Measurements from ENCODE around the gene C1QA. TPM values are rescaled to one million over a fixed set of nuclear protein-coding genes. Genes with fewer than 3 reads are reported as not detected.

The C1QA gene
- polyA plus RNA-seq, 1 of the 3 experiments (the other 2 are of a cell fraction), result not detected

- TF ChIP-seq EZH2phosphoT487 (IDR thresholded peaks at IDR 0.05; ENCODE audit: borderline replicate concordance, low read depth), result no peak
- no peak for TF ChIP-seq JUND (IDR thresholded peaks at IDR 0.05)
- TF ChIP-seq REST (IDR thresholded peaks at IDR 0.05; ENCODE audit: low read depth, low read length), result no peak
- ChIA-PET POLR2A (no interaction called here), CTCF (interaction anchor here (1.3 to 1.6 kb wide), 2 partner anchors 15 to 74 kb away, joined by 4 read pairs; no protein-coding TSS in a partner anchor)
- 60% methylated on average over 3 of the region's 12 CpGs for WGBS (ENCODE audit: low lambda C conversion rate)
- H3K9me2 ChIP-seq, result no peaks in the 10 kb centered on the region
- no peak overlapping the region for H2AFZ ChIP-seq (ENCODE audit: low read depth)
- no peaks in the 10 kb centered on the region for H3F3A ChIP-seq (replicated peaks; ENCODE audit: insufficient read depth)
- no peak overlapping the region for H3K4me2 ChIP-seq
- no peak overlapping the region for H3K9ac ChIP-seq
- H3K4me3 ChIP-seq (ENCODE audit: low read depth in 2 of 2, low read length in 1 of 2), result no peak overlapping the region
- no peaks in the 10 kb centered on the region for H3K79me2 ChIP-seq (ENCODE audit: insufficient read depth)
- DNase-seq, result no peak
- H3K4me1 ChIP-seq (ENCODE audit: control insufficient read depth in 1 of 2, insufficient read depth in 2 of 2, low read depth in 1 of 2, low read length in 1 of 2), result no peaks in the 10 kb centered on the region
- no peaks in the 10 kb centered on the region; the same call in 1 of the 2 replicates for H3K27me3 ChIP-seq (ENCODE audit: insufficient read depth)
- H3K27ac ChIP-seq (ENCODE audit: low read depth in 2 of 2, low read length in 1 of 2), result no peak overlapping the region
- no peaks in the 10 kb centered on the region for H4K20me1 ChIP-seq (ENCODE audit: insufficient read depth)
- H3K36me3 ChIP-seq (replicated peaks in 1 of 2; ENCODE audit: control insufficient read depth in 1 of 2, insufficient read depth in 2 of 2, low read length in 1 of 2), result no peaks in the 10 kb centered on the region
- no peaks in the 10 kb centered on the region for H3K9me3 ChIP-seq
Measured at GRCh38 chr1:22601610-22602009, 34.8 kb upstream of the C1QA start.

GRCh38 chr1:22602060-22602740, 34.2 kb upstream of the C1QA start:
- Histone ChIP-seq H4K20me1 (ENCODE audit: insufficient read depth) (no peaks in the 10 kb centered on the region), H3K9ac (no peak overlapping the region), H2AFZ (ENCODE audit: low read depth) (no peak overlapping the region), H3F3A (replicated peaks; ENCODE audit: insufficient read depth) (no peaks in the 10 kb centered on the region), H3K27ac (ENCODE audit: low read depth in 2 of 2, low read length in 1 of 2) (no peak overlapping the region), H3K9me3 (no peaks in the 10 kb centered on the region), H3K4me1 (ENCODE audit: control insufficient read depth in 1 of 2, insufficient read depth in 2 of 2, low read depth in 1 of 2, low read length in 1 of 2) (no peaks in the 10 kb centered on the region), H3K79me2 (ENCODE audit: insufficient read depth) (no peaks in the 10 kb centered on the region), H3K4me2 (no peak overlapping the region), H3K9me2 (no peaks in the 10 kb centered on the region), H3K4me3 (ENCODE audit: low read depth in 2 of 2, low read length in 1 of 2) (no peak overlapping the region), H3K36me3 (replicated peaks in 1 of 2; ENCODE audit: control insufficient read depth in 1 of 2, insufficient read depth in 2 of 2, low read length in 1 of 2) (no peaks in the 10 kb centered on the region), H3K27me3 (ENCODE audit: insufficient read depth) (no peaks in the 10 kb centered on the region; the same call in 1 of the 2 replicates)
- no peak for DNase-seq
- TF ChIP-seq SMC3 (IDR thresholded peaks at IDR 0.05; ENCODE audit: low read depth, low read length), result no peak
- POLR2A ChIA-PET, result no interaction called here
- CTCF ChIA-PET, result interaction anchor here (1.3 to 1.6 kb wide), 2 partner anchors 15 to 74 kb away, joined by 4 read pairs; no protein-coding TSS in a partner anchor
- 68% methylated on average over 9 of the region's 18 CpGs for WGBS (ENCODE audit: low lambda C conversion rate)

GRCh38 chr1:22606161-22606560, 30.3 kb upstream of the C1QA start:
- CTCF ChIA-PET, result interaction anchor here (0.6 to 1.0 kb wide), 2 partner anchors 189 to 207 kb away, joined by 3 read pairs; no protein-coding TSS in a partner anchor
- POLR2A ChIA-PET, result no interaction called here
- no peak overlapping the region for H3K9ac ChIP-seq
- no peak overlapping the region for H3K4me2 ChIP-seq
- no peaks in the 10 kb centered on the region for H3K9me2 ChIP-seq
- H2AFZ ChIP-seq (ENCODE audit: low read depth), result no peak overlapping the region
- no peak overlapping the region for H3K27ac ChIP-seq (ENCODE audit: low read depth in 2 of 2, low read length in 1 of 2)
- H4K20me1 ChIP-seq (ENCODE audit: insufficient read depth), result no peaks in the 10 kb centered on the region
- no peaks in the 10 kb centered on the region for H3K36me3 ChIP-seq (replicated peaks in 1 of 2; ENCODE audit: control insufficient read depth in 1 of 2, insufficient read depth in 2 of 2, low read length in 1 of 2)
- H3K4me3 ChIP-seq (ENCODE audit: low read depth in 2 of 2, low read length in 1 of 2), result no peak overlapping the region
- H3F3A ChIP-seq (replicated peaks; ENCODE audit: insufficient read depth), result no peaks in the 10 kb centered on the region
- H3K27me3 ChIP-seq (ENCODE audit: insufficient read depth), result no peaks in the 10 kb centered on the region
- no peaks in the 10 kb centered on the region for H3K9me3 ChIP-seq
- no peaks in the 10 kb centered on the region for H3K4me1 ChIP-seq (ENCODE audit: control insufficient read depth in 1 of 2, insufficient read depth in 2 of 2, low read depth in 1 of 2, low read length in 1 of 2)
- no peaks in the 10 kb centered on the region for H3K79me2 ChIP-seq (ENCODE audit: insufficient read depth)
- DNase-seq, result no peak
- TF ChIP-seq REST (IDR thresholded peaks at IDR 0.05; ENCODE audit: low read depth, low read length), result no peak
- 52% methylated on average over 4 of the region's 4 CpGs for WGBS (ENCODE audit: low lambda C conversion rate)
